Measurements from ENCODE around the gene NUBP2.
A peak's percentile ranks its signal among the peaks of the same experiment; 100 is the strongest.

The NUBP2 gene

GRCh38 chr16:1772908-1773702 lies 9.7 kb upstream of the NUBP2 start, which contains the start of gene MRPS34:
MRPS34 (minus strand) TSS chr16:1773134; CDS start chr16:1773119, 15 bp downstream.
- DNase-seq, result peak; percentile 77

- DNase-seq, result no peak
Observed at GRCh38 chr16:1773703-1774447, 8.9 kb upstream of the NUBP2 start.

- DNase-seq, result no peak
Observed at GRCh38 chr16:1774448-1774780, 8.3 kb upstream of the NUBP2 start.

GRCh38 chr16:1775006-1775845 lies 7.5 kb upstream of the NUBP2 start:
- no peak for DNase-seq

- no peak for DNase-seq
Observed at GRCh38 chr16:1775846-1776671, 6.7 kb upstream of the NUBP2 start.

GRCh38 chr16:1776672-1776955 lies 6.1 kb upstream of the NUBP2 start:
- DNase-seq, result no peak

- DNase-seq, result no peak
Observed at GRCh38 chr16:1776991-1777374, 5.8 kb upstream of the NUBP2 start.

GRCh38 chr16:1777375-1778199 lies 5.2 kb upstream of the NUBP2 start:
- DNase-seq, result no peak

GRCh38 chr16:1778200-1779179 lies 4.3 kb upstream of the NUBP2 start:
- no peak for DNase-seq

GRCh38 chr16:1779234-1779701 lies 3.5 kb upstream of the NUBP2 start:
- no peak for DNase-seq

- DNase-seq, result no peak
Observed at GRCh38 chr16:1779741-1780676, 2.8 kb upstream of the NUBP2 start.

GRCh38 chr16:1780677-1781072 lies 2.1 kb upstream of the NUBP2 start:
- DNase-seq, result no peak

GRCh38 chr16:1781254-1781653 lies 1.5 kb upstream of the NUBP2 start:
- DNase-seq, result no peak

- DNase-seq, result no peak
Observed at GRCh38 chr16:1781758-1782407, 877 bp upstream of the NUBP2 start.

GRCh38 chr16:1784977-1785845 lies 2.5 kb downstream of the NUBP2 start:
- no peak for DNase-seq

GRCh38 chr16:1785846-1786170 lies 3.0 kb downstream of the NUBP2 start:
- no peak for DNase-seq

GRCh38 chr16:1786242-1787055 lies 3.7 kb downstream of the NUBP2 start:
- no peak for DNase-seq
